NK-92 treated with Interleukin-12 subunit alpha and Interleukin-12 subunit beta, amount 100 ng/mL, for 24 hours (cell line): Measurements from ENCODE around the gene ZBP1.

Experiments
- DNase-seq: peaks from one replicate; lab custom pipeline; 2025; lab: John Stamatoyannopoulos, UW

The ZBP1 gene

DNA sequence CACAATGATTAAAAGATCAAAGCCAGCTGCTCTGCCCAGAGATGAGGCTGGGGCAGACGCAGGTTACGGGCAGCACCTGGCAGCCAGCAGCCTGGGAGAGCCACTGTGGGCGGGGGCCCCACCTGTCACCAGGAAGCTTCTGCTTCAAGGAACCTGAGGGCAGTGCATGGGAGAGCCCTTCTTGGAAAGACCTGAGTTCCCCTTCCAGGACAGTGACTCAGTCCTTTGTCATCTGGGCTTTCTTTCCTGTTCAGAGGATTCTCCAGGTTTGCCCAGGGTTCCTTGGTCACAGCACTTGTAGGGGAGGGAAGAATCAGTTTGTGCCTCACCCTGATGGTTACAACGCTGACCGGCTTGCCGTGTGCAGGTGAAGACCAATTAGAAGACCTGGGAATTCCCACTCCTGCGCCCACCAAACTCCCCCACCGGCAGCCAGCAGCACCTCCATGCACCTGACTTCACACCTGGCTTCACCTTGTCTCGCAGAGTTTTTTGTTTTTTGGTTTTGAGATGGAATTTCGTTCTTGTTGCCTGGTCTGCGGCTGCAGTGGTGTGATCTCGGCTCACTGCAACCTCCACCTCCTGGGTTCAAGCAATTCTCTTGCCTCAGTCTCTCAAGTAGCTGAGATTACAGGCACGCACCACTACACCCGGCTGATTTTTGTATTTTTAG, 2.0 kb downstream of the ZBP1 start:
- peak; percentile 33 for DNase-seq

- no peak for DNase-seq
Observed at GRCh38 chr20:57617079-57617795, 3.0 kb downstream of the ZBP1 start.

DNA sequence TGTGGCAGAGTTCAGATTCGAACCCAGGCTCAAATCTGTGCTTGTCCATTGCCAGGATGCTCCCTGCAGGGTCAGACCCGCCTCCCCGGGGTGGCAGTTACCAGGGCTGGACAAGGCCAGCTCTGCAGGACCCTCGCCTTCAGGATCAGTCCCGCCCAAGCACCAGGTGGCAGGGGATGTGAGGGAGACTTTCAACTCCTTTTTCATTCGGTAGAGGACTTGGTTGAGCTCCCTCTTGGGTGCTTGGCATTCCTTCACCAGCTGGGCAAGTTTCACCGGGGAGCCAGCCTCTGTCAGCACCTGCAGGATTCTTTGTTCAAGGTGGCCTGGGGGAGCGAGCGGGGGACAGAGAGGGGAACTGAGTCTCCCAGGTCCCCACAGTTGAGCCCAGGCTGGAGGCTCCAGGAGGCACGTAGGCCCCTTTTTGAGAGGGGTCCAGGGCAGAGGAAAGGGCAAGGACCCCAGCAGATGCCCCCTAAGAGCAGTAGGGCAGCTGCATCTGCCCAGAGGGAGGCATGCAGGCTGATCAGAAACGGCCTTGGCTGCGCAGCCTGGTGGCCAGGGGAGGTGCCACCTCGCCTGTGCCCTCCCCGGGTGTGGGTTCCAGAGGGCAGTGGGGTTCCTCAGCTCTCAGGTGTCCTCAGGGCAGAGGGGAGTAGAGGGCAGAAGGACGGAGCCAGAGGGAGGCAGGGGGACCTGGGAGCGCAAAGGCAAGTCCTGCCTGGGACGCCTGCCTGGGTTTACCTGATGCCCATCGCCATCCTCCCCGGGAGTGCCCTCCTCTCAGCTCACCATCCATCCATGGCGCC, 3.9 kb downstream of the ZBP1 start:
- no peak for DNase-seq

GRCh38 chr20:57615445-57615811, 4.8 kb downstream of the ZBP1 start:
- DNase-seq: no peak

DNA sequence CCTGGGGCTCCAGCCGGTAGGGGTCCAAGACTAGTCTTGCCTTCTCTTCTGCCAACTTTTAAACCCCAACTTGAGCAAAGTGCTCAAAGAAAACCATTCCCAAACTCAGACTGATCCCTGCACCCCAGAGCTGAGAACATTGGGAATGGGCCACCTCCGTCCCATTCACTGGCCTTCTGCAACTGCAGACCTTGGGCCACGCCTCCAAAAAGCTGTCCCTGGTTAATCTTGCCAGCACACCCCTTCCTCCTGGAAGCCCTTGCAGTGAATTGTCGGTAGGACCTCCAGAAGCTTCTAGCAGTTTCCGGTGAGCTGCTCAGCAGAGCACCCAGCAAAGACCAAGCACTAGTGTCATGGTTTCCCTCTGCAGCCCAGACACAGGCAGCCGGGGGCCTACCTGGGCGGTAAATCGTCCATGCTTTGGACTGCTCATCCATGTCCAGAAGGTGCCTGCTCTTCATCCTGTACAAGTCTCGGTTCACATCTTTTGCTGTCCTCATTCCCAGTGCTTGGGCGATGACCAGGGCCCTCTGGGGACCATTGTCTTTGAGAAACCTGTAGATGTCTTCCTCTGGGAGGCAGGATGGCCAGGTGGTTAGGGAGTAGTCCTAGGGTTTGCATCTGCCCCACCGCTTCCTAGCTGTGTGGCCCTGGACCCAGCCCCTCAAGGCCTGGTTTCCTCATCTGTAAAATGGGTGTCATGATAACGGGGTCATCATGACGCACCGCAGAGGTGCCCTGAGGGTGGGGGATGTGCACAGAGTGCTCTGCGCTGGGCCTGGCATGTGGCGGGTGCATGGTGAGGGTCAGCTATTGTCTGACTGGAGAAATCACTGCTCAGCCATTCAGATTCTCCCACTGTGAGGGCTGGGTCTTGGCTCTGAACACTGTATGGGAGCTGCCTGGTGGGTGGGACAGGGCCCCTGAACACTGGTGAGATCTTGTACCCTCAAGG, 5.5 kb downstream of the ZBP1 start:
- no peak for DNase-seq

DNA sequence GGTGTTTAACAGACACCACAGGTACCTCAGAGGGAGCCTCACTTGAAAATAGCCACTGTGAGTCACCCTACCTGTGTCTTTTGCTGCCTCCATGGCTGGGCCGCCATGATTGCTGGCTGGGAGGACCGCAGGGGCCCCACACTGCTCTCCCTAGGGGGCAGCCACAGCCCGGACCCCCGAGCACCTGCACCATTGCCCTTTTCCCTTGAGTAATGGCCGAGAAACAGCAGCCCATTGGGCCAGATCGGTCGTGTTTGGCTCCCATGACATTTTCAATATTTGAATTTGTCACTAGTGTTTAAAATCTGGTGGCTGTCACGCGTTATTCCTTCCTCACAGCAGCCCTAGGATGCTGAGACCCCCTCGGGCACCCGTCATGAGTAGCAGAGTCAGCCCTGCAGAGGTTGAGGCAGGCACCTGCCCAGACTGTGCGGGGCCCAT, 6.7 kb downstream of the ZBP1 start:
- no peak for DNase-seq

GRCh38 chr20:57612916-57613315, 7.3 kb downstream of the ZBP1 start:
- DNase-seq: no peak

- DNase-seq: no peak
Observed at GRCh38 chr20:57612436-57612835, 7.8 kb downstream of the ZBP1 start.

DNA sequence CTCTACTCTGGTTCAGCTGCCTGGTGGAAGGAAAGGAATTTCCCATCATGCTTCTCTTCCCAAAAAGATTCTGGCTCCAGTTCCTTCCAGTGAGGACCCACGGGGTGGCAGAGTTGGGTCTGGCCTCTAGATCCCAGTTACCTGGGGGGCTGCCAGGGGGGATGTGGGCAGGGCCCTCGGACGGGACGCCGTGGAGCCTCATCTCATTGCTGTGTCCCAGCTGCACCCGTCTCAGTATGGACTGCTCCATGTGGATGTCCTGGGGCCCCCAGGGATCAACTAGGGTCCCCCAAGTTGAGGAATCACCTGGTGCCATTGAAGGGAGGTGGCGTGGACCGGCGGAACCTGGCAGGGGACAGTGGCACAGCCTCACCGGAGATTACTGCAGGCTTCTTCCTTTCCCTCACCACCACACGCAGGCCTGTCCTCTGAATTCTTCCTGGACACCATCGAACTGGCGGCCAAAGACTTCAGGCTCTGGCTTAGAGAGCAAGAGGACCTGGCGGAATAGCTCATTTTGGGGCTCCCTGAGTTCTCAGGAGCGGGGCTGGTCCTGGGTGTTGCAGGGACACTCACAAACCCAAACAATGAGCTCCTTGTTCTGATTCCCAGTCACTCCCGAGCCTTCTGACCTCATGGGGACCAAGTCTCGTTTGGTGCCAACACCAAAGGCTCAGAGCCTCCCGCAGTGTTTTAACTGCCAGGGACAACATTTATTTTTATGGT, 8.5 kb downstream of the ZBP1 start:
- DNase-seq: no peak

DNA sequence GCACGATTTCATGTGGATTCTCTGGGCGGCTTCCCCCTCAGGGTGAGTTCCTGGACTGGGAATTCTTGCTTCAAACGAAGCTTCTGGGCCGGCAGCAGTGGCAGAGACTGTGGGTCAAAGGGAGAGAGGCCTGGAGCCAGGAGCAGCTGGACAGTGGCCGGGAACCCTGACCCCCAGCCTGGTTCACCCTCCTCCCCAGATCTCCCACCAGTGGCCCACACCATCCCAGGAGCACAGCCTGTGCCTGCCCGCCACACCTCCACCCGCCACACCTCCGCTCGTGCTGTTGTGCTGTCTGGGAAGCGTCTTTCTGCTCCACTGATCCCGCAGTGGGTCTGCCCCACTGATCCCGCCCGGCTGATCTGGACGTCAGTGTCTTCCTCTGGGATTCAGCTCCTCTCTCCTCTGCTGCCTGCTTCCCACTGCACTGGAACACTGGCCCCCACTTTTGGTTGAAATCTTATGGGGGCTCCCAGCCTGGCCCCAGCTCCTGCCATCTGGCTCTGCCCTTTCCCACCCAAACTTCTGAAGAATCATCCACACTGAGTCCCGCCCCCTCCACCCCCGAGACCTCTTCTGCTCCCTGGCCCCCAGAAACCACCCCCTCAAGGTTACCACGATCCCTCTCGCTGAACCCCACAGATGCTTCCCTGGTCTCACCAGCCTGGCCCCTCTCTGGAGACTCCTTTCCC, 9.8 kb downstream of the ZBP1 start:
- no peak for DNase-seq

- DNase-seq: no peak
Observed at GRCh38 chr20:57609842-57610167, 10.4 kb downstream of the ZBP1 start.

GRCh38 chr20:57609086-57609841, 11.0 kb downstream of the ZBP1 start:
- no peak for DNase-seq

DNA sequence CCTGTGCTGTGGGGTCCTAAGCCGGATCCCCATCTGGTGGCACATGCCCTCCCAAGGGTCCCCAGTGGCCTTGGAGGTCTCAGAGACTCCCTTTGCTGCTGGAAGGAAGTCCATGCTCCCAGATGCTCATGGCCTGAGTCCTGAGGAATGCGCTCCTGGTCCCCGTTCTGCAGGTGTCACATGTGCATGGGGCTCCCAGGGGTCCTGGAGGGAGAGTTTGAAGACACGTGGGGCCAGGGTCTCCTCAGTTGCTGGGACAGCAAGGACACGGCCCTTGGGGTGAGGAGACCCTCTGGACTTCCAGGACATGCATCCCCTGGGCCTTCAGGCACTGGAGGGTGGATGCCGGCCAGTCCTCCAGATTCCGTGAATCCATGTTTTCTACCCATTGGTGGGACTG, 11.7 kb downstream of the ZBP1 start:
- no peak for DNase-seq

DNA sequence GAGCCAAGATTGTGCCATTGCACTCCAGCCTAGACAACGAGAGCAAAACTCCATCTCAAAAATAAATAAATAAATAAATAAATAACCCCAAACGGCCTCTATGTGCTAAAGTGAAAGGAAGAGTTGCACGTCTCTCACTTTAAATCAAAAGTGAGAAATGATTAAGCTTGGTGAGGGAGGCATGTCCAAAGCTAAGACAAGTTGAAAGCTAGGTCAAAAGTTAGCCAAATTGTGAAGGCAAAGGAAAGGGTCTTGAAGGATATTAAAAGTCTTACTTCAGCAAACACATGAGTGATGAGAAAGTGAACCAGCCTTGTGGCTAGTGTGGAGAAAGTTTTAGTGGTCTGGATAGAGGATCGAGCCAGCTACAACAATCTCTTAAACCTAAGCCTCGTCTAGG, 14.3 kb downstream of the ZBP1 start:
- DNase-seq: no peak

DNA sequence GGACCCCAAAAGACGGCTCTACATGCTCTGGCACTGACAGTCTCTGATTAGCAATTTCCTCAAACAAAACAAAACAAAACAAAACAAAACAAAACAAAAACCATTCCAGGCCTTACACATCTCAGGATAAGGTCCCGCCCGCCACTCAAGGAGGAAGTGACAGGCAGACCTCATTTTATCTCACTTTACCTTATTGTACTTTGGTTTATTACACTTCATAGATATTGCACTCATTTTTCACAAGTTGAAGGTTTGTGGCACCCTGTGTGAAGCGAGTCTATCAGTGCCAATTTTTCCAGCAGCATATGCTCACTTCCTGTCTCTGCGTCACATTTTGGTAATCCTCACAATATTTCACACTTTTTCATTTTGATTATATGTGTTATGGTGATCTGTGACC, 15.2 kb downstream of the ZBP1 start:
- no peak for DNase-seq

DNA sequence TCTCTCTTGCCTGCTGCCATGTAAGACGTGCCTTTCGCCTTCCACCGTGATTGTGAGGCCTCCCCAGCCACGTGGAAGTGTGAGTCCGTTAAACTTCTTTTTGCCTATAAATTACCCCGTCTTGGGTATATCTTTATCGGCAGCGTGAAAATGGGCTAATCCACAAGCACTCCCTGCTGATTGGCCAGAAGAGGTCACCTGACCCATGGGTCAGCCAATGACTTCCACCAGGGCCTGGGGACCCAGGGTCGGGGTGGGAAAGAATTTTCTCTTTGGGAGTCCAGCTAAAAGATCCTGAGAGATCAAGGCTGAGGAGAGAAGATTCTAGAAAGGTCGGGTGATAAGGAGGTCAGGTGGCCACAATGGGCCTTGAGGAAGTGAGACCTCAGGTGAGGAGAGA, 17.1 kb downstream of the ZBP1 start:
- DNase-seq: no peak

DNA sequence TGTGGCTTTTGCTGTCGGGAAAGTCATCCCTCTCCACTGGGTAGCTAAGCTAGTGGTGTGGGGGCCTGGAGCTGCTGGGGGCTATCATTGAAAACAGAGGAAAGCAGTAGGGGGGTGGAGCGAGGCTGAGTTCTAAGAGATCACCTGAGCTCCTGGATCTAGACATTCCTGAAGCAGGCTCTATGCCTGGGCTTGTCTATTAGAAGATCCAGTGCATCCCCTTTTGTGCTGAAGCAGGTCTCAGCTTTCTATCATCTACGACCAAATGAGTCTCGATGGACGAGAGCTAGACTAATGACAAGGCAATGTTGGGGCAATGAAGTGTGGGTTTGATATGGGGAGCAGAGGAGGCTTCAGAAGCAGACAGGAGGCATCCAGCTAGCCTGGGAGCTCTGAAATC, 18.5 kb downstream of the ZBP1 start:
- no peak for DNase-seq

GRCh38 chr20:57601211-57601570, 19.0 kb downstream of the ZBP1 start:
- no peak for DNase-seq

GRCh38 chr20:57600320-57601210, 19.7 kb downstream of the ZBP1 start:
- DNase-seq: no peak
